NCI-H2227 treated with DMSO at 0.1 percent for 48 hours (cell line): ENCODE results near the gene ERGIC3.

Experiments
- DNase-seq: peaks from one replicate; lab custom pipeline; 2025; lab: John Stamatoyannopoulos, UW

The ERGIC3 gene

GRCh38 chr20:35598476-35598875 lies 56.6 kb downstream of the ERGIC3 start:
- DNase-seq, result no peak

- DNase-seq, result no peak
Observed at GRCh38 chr20:35598899-35599775, 57.3 kb downstream of the ERGIC3 start.

- DNase-seq, result no peak
Observed at GRCh38 chr20:35599776-35600120, 57.9 kb downstream of the ERGIC3 start.

- DNase-seq, result no peak
Observed at GRCh38 chr20:35600176-35600992, 58.5 kb downstream of the ERGIC3 start.

GRCh38 chr20:35600993-35601973 lies 59.4 kb downstream of the ERGIC3 start:
- DNase-seq, result no peak

- DNase-seq, result no peak
Observed at GRCh38 chr20:35601990-35602389, 60.1 kb downstream of the ERGIC3 start.

- DNase-seq, result no peak
Observed at GRCh38 chr20:35602851-35603495, 61.1 kb downstream of the ERGIC3 start.

GRCh38 chr20:35603695-35604448 lies 62.0 kb downstream of the ERGIC3 start:
- no peak for DNase-seq

GRCh38 chr20:35604449-35604747 lies 62.5 kb downstream of the ERGIC3 start:
- no peak for DNase-seq

GRCh38 chr20:35606127-35606526 lies 64.2 kb downstream of the ERGIC3 start:
- no peak for DNase-seq
